Thyroid gland (tissue), 4 donors: Measurements from ENCODE around the gene CNTFR.

ENCODE experiments used
- POLR2A ChIP-seq, 2 donors: fragments of 450-650 bp; IDR thresholded peaks; one replicate each; pipeline ENCODE4 v1.6.1; 2017; ENCODE audit warnings: antibody characterized with exemption in 2 of 2, mild to moderate bottlenecking in 2 of 2, moderate library complexity in 1 of 2
- TF ChIP-seq, protein P1 (sequence below), 6 experiments: fragments of 200-600 bp in 3 of 6; fragments of 450-650 bp in 3 of 6; sonication (generic) in 3 of 6; IDR thresholded peaks; one replicate each; pipeline ENCODE4 v1.5.1; 2016 to 2019; ENCODE audit warnings: antibody characterized with exemption in 6 of 6, mild to moderate bottlenecking in 2 of 6, inconsistent platforms in 1 of 6, moderate library complexity in 1 of 6

DNA sequence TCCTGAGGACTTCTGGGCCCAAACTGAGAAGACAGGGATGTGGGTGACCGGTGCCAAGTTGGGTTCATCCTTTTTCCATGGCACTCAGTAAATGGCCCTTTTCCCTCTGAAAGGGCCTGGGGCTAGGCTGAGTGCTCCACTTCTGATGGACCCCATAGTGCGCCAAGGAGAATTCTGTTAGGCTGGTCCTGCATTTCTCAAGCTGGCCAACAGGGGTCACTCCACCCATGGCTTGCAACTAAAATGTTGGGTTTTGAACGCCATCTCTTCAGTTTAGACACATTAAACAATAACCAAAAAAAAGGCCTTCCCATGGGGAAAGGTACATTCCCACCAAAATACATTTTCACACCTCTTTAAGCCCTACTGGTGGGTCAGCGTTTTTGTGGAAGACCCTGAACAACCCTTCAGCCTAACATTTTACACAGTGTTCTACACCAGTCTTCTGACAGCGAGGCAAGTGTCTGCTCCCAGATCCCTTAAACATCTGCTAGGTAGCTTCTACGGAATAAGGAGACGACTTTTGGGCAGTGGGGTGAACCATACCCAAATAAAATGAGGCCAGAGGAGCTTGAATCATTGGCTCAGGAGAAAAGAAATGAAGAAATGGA lies 27.3 kb downstream of the CNTFR start:
- TF ChIP-seq, protein P1, sequence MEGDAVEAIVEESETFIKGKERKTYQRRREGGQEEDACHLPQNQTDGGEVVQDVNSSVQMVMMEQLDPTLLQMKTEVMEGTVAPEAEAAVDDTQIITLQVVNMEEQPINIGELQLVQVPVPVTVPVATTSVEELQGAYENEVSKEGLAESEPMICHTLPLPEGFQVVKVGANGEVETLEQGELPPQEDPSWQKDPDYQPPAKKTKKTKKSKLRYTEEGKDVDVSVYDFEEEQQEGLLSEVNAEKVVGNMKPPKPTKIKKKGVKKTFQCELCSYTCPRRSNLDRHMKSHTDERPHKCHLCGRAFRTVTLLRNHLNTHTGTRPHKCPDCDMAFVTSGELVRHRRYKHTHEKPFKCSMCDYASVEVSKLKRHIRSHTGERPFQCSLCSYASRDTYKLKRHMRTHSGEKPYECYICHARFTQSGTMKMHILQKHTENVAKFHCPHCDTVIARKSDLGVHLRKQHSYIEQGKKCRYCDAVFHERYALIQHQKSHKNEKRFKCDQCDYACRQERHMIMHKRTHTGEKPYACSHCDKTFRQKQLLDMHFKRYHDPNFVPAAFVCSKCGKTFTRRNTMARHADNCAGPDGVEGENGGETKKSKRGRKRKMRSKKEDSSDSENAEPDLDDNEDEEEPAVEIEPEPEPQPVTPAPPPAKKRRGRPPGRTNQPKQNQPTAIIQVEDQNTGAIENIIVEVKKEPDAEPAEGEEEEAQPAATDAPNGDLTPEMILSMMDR (IDR thresholded peaks at IDR 0.05): peak in 1 of 6 experiments; percentile 25
- no peak for TF ChIP-seq POLR2A (IDR thresholded peaks at IDR 0.05)
